ENCODE measurements around the gene MUC20.
A peak's percentile ranks its signal among the peaks of the same experiment; 100 is the strongest.
"Not testable (repeated sequence)": the region's sequence is repeated elsewhere in the genome, so short reads cannot be mapped to it uniquely, and the experiment has no call there.

The MUC20 gene, protein sequence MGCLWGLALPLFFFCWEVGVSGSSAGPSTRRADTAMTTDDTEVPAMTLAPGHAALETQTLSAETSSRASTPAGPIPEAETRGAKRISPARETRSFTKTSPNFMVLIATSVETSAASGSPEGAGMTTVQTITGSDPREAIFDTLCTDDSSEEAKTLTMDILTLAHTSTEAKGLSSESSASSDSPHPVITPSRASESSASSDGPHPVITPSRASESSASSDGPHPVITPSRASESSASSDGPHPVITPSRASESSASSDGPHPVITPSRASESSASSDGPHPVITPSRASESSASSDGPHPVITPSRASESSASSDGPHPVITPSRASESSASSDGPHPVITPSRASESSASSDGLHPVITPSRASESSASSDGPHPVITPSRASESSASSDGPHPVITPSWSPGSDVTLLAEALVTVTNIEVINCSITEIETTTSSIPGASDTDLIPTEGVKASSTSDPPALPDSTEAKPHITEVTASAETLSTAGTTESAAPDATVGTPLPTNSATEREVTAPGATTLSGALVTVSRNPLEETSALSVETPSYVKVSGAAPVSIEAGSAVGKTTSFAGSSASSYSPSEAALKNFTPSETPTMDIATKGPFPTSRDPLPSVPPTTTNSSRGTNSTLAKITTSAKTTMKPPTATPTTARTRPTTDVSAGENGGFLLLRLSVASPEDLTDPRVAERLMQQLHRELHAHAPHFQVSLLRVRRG

DNA sequence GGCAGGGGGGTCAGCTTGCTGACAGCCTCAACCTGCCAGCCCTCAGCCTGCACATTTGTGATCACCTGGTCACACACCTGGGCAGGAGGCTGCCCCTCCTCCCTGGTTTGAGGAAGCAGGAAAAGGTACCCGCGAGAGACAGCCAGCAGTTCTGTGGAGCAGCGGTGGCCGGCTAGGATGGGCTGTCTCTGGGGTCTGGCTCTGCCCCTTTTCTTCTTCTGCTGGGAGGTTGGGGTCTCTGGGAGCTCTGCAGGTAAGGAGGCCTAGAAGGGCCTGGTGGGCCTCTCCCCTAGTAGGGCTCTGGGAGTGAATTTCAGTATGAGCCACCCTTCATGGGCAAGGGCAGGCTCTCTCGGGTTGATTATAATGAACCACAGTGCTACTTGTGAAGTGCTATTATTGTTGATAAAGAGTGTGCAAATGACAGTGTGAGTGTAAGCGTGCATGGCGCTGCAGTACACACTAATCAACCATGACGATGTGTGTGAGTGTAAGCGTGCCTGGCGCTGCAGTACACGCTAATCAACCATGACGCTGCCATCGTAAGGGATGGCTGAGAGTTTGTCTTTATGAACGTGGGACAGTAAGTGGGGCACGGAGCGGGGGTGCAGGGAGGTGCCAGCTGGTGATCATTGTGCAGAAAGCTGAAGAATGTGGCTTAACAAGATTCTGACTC, at the start of gene MUC20:
MUC20 (plus strand) TSS at position 148 of the 676 bp plus-strand sequence; CDS start at position 178, 30 bp downstream.
- DNase-seq (ENCODE audit: low read depth in 4 of 4, low spot score in 1 of 4): not testable (repeated sequence)

DNA sequence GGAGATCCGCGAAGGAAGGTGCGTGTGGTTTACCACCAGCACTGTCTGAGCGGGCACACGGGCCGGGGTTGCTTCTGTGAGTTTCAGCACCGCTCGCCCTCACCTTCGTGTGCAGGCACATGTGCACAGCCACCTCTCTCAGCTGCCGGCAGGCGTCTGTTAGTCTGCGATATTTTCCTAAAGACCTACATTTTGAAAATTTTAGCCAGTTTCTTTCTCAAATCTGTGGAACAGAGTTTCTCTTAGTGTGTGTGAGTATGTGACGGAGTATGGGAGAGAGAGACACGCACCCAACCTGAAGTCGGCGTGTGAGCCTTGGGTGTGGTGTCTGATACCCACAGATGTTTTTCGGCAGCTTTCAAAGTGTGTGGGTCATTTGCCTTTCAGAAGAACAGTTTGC, 49.5 kb upstream of the MUC20 start:
- DNase-seq (ENCODE audit: low read depth in 4 of 4, low spot score in 1 of 4): not testable (repeated sequence)

DNA sequence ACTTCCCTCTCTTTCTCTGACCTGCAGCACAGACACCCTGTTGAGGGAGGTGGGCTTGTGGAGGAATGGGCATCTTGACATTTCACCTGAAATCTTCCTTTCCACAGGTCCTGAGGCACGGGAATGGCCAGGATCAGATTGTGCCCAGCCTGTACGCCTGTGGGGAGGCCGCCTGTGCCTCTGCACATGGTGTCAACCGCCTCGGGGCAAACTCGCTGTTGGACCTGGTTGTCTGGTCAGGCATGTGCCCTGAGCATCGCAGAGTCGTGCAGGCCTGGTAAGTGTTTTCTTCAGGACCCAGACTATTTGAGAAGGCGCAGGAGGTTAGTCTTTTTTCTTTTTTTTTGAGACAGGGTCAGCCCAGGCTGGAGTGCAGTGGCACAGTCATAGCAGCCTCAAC, 47.1 kb upstream of the MUC20 start:
- not testable (repeated sequence) for DNase-seq (ENCODE audit: low read depth in 4 of 4, low spot score in 1 of 4)

DNA sequence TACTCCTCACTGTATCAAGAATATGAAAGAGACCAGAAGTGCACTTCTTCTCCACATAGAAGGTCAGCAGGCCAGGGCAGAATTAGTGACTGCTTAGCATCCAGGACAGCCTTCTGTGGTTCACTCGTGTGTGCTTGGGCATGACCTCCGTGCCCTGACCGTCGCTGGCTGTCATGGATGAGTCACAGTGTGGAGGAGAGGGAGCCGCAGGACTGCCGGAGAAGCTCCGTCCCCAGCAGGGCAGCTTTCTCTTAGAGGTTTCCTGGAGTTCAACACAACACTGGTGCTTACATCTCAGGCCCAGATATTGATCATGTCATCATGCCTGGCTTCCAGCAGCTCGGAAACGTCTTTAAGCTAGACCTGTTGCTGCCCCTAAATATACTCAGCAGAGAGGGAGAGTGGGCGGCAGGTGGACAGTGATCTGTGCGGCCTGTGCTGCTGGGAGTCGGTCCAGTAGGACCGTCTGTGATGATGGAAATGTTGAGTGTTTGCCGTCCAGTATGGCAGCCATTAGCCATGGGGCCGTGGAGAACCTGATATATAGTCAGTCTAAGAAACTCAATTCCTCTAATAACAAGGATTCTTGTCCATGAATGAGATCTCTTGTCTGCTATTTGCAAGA, 42.3 kb upstream of the MUC20 start:
- DNase-seq (ENCODE audit: low read depth in 4 of 4, low spot score in 1 of 4): not testable (repeated sequence)

DNA sequence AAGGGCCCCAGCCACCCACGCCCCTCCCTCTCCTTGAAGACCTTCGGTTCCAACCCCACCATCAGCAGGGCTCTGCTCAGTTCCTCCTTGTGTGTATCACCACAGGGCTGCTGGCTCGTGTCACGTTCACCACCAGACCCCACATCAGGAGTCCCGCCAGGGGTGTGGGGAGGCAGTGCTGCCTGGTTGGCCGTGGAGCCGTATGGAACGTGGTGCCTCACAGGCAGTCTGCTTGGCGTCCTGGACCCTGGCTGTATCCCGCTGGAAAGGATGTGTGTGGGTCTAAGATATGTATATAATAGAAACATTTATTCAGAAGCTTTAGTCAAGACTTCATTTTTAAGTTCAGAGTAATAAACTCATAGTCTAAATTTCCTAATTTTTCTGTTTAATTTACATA, 40.1 kb upstream of the MUC20 start:
- DNase-seq (ENCODE audit: low read depth in 4 of 4, low spot score in 1 of 4): not testable (repeated sequence)

DNA sequence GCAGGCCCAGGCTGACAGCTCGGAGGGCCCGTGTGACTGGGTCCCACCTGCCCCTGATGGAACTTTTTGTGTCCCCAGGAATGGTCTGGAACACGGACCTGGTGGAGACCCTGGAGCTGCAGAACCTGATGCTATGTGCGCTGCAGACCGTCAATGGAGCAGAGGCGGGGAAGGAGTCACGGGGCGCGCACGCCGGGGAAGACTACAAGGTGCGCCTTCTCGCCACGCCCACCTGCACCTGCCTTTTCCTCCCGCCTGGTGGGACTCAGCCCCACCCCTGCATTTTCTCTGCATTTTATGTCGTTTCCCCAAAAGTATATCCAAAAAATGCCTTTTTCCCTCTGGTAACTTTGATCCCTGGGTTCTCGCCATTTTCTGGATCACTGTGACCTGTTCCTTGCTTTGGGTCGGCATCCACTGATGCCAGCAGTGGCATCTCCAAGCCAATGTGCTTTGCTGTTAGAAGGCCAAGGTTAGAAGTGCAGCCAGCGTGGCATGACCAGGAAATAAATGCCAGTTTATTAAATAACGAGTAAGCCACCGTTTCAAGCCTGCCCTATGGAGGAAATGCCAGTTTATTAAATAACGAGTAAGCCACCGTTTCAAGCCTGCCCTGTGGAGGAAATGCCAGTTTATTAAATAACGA, 39.2 kb upstream of the MUC20 start:
- DNase-seq (ENCODE audit: low read depth in 4 of 4, low spot score in 1 of 4): not testable (repeated sequence)

DNA sequence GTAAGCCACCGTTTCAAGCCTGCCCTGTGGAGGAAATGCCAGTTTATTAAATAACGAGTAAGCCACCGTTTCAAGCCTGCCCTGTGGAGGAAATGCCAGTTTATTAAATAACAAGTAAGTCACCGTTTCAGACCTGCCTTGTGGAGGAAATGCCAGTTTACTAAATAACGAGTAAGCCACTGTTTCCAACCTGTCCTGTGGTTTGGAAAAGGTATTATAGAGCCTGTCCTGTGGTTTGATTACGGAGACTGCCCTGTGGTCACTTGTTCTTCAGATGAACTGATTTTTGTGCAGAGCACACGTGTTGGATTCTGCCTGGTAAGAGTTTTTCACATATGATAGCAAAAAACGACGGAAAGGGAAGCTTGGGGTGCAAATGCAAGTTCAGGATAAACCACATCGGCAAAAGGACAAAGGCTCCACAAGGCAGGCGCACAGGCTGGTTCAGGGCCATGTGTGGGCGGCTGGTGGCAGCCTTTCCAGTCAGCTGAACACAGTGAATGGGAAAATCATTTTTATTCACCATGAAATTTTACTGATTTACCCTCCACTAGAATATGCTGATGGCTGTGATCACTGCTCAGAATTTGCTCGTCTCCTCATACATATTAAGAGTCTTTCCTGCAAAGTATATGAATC, 38.6 kb upstream of the MUC20 start:
- DNase-seq (ENCODE audit: low read depth in 4 of 4, low spot score in 1 of 4): not testable (repeated sequence)

DNA sequence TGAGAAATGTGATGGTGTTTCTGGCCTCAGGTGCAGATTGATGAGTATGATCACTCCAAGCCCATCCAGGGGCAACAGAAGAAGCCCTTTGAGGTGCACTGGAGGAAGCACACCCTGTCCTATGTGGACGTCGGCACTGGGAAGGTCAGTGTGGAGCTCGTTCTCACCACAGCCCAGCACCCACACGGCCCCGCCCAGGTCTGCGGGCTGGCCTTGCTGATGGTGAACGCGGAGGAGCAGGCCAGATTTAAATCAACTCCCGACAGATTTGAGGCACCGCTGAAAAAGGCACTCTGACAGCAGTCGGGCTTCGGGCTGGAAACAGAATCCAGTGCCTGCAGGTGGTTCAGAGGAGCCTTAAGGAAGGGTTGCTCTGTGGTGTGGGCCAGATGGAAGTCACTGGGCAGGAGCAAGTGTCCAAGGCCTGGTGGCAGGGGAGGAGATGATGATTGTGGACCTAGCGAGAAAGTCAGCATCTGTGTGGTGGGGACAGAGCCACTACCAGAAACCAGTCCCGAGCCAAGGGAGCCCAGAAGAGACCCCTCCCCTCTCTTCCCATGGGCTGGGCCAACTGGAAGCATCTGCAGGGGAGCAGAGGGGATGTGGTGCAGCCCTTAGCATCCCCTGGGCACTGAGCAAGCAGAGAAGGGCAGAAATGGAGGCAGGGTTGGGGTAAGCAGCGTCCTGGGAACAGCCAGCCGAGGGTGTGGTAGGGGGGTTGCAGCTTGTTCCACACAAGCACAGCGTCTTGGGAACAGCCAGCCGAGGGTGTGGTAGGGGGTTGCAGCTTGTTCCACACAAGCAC, 36.9 kb upstream of the MUC20 start:
- not testable (repeated sequence) for DNase-seq (ENCODE audit: low read depth in 4 of 4, low spot score in 1 of 4)

DNA sequence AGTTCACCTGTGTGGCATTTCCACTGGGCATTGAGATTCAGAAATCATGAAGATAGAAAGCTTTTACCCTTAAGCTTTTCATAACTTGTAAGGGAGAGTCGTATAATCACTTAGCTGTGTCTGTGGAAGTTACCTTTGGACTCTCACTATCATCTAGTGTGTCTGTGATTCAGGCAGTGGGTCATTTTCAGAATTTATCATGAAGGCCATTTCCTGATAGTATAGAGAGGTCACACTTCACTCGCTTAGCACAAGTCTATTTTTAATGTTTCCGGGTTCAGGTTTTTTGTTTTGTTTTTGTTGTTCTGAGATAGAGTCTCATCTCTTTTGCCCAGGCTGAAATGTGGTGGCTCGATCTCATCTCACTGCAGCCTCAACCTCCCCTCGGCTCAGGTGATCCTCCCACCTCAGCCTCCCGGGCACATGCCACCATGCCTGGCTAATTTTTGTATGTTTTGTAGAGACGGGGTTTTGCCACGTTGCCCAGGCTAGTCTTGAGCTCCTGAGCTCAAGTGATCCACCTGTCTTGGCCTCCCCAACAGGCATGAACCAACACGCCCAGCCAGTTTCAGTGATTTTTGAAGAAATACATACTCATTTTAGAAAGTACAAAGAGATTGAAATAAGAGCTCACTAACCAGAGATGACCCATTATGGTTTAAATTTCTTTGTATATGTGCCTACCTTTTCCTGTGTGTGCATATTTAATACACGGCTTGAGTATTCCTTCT, 36.1 kb upstream of the MUC20 start:
- DNase-seq (ENCODE audit: low read depth in 4 of 4, low spot score in 1 of 4): not testable (repeated sequence)

DNA sequence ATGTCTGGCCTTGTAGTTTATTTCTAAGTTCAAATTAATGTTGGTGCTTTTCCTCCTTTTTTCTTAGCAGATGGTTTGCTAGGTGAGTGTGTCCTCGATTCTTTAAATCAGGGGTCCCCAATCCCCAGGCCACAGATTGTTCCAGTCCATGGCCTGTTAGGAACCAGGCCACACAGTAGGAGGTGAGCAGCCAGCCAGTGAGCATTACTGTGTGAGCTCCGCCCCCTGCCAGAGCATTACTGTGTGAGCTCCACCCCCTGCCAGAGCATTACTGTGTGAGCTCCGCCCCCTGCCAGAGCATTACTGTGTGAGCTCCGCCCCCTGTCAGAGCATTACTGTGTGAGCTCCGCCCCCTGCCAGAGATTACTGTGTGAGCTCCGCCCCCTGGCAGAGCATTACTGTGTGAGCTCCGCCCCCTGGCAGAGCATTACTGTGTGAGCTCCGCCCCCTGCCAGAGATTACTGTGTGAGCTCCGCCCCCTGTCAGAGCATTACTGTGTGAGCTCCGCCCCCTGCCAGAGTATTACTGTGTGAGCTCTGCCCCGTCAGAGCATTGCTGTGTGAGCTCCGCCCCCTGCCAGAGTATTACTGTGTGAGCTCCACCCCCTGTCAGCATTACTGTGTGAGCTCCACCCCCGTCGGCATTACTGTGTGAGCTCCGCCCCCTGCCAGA, 34.1 kb upstream of the MUC20 start:
- DNase-seq (ENCODE audit: low read depth in 4 of 4, low spot score in 1 of 4): not testable (repeated sequence)

DNA sequence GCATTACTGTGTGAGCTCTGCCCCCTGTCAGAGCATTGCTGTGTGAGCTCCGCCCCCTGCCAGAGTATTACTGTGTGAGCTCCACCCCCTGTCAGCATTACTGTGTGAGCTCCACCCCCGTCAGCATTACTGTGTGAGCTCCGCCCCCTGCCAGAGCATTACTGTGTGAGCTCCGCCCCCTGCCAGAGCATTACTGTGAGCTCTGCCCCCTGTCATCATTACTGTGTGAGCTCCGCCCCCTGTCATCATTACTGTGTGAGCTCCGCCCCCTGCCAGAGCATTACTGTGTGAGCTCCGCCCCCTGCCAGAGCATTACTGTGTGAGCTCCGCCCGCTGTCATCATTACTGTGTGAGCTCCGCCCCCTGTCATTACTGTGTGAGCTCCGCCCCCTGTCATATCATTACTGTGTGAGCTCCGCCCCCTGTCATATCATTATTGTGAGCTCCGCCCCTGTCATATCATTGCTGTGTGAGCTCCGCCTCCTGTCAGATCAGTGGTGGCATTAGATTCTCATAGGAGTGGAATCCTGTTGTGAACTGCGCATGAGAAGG, 33.5 kb upstream of the MUC20 start:
- peak in 1 of 4 experiments; percentile 36 for DNase-seq (ENCODE audit: low read depth in 4 of 4, low spot score in 1 of 4)

DNA sequence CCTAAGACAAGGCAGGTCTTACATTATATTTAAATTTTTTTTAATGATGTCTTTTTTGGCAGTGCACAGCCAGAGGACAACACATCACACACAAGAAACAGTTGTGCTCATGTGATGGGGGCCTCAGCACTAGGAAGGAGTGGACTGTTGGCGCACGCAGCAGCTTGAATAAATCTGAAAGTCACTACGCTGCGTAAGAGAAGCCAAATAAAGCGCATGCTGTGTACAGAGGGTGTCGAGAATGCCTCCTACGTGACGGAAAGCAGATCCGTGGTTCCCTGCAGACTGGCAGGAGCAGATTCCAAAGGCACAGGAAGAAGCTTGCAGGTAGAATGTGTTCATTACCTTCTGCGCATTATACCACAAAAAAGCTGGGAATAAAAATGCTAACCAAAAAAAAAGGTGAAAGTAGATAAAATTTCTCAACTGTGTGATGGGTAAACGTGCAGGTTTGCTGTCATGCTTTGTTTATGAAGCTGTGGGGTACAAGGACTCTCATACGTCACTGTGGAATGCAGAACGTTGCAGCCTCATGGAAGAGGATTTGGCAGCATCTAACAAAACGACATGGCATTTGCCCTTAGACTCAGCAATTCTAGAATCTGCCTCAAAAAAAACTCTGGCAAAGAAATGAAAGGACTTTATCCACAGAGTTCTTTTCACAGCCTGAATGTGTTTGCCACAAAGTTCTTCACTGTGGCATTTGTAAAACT, 32.2 kb upstream of the MUC20 start:
- DNase-seq (ENCODE audit: low read depth in 4 of 4, low spot score in 1 of 4): not testable (repeated sequence)

DNA sequence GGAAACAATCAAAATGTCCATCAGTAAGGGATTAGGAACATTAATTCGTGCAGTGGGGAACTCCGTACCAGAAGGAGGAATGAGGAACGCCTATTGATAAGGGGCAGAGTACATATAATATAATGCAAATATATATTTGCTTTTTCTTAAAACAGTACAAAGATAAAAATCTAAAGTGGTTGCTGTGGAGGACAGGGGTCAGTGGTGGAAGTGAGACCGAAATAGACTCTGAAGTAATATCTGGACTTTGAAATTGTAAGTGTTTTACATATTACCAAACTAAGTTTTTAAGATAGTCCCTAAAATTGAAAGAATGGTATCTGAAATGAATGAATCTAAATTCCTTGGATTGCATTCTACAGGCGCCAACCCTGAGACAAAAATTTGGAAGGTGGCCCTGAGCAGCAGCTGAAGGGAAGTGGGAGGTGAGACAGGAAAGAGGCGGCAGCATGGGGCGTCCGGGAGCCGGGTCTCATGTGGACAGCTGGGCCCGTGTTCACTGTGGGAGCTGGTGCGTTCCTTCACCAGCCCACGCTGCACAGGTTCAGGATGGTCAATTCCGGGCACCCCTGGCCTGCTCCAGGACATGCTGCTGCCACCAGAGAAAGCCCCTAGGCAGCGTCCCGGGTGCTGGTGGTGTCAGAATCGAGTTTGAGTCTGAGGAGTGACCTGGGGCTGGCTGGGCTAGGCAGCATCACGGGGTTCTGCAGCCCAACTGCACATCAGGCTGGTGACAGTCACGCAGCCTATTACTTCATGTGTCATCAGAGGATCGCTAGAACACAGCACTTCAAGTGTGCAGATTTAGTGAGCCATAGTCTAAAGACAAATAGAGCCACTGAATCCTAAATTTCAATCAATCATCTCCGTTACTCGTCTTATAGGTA, 31.4 kb upstream of the MUC20 start:
- DNase-seq (ENCODE audit: low read depth in 4 of 4, low spot score in 1 of 4): not testable (repeated sequence)

DNA sequence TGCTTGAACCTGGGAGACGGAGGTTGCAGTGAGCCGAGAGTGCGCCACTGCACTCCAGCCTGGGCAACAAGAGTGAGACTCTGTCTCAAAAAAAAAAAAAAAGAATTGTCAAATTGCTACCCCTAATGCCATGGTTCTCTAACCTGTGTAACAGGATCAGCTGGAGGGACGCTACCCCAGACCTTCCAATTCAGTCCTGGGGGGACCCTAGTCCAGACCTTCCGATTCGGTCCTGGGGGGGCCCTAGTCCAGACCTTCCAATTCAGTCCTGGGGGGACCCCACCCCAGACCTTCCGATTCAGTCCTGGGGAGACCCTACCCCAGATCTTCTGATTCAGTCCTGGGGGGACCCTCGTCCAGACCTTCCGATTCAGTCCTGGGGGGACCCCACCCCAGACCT, 29.8 kb upstream of the MUC20 start:
- DNase-seq (ENCODE audit: low read depth in 4 of 4, low spot score in 1 of 4): no peak

DNA sequence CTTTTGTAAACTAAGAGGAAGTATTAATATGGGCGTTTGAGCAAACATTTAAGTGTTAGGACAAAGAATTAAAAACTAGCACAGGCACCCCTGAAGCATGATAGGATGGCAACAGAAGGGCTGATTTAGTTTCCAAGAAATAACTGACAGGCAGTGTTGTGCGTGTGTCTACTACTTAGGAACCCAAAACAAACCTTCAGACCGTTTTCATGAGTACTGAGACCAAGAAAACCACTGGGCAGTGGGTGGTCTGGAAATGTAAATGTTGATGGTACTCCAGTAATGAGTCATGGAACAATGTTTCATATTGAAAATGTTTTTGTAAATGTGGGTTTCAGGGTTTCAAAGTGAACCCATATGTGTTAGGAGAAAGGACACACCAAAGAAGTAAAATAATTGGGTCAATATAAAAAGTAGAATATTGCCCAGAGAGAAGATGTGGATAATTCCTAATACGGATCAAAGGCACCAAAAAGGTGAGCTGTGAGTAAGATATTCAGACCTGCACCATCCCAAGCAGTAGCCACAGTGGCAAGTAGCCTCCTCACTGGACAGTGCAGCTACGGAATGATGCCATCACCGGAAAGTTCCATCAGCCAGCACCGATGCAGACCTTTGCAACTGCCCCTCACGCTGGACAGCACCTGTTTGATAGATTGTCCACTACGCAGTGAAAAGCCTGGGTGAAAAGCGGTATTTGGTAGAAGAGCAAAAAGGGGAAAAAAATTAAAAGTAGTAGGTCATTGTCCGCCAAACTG, 29.0 kb upstream of the MUC20 start:
- DNase-seq (ENCODE audit: low read depth in 4 of 4, low spot score in 1 of 4): not testable (repeated sequence)

DNA sequence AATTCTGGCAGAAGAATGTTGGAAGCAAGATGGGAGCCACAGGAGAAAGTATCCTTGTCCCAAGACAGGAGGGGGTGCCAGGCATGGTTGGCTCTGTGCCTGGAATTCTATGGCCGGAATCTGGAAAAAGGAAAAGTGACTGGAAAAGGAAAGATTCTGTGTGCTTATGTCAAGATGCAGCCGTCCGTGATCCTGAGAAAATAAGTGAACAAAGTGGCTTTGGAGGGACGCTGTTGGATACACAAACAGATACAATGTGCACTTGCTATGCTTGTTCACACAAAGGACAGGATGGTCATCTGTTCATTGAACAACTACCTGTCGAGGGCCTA, 28.5 kb upstream of the MUC20 start:
- DNase-seq (ENCODE audit: low read depth in 4 of 4, low spot score in 1 of 4): no peak
